Thyroid gland (tissue), 4 donors: ENCODE results near the gene SNX33. TPM values are rescaled to one million over a fixed set of nuclear protein-coding genes. Genes with fewer than 3 reads are reported as not detected.
A peak's percentile ranks its signal among the peaks of the same experiment; 100 is the strongest.
"Not testable (repeated sequence)": the region's sequence is repeated elsewhere in the genome, so short reads cannot be mapped to it uniquely, and the experiment has no call there.

Source experiments
- DNase-seq, 2 donors: peaks; one replicate each; pipeline ENCODE4 v3.0.0-alpha.2; 2019
- H3K27ac ChIP-seq, 3 donors: fragments of 200-600 bp; sonication (generic); 1 replicate in 2 of 3; 2 replicates in 1 of 3; pipeline ENCODE4 v1.5.1; 2016 to 2019; ENCODE audit warnings: mild to moderate bottlenecking in 1 of 3, moderate library complexity in 1 of 3
- H3K27me3 ChIP-seq: fragments of 200-600 bp; sonication (generic); one replicate; pipeline ENCODE4 v1.5.1; 2019
- H3K36me3 ChIP-seq, 2 donors: fragments of 200-600 bp; sonication (generic); one replicate each; pipeline ENCODE4 v1.5.1; 2016 to 2019
- H3K4me1 ChIP-seq, 2 donors: fragments of 200-600 bp; sonication (generic); one replicate each; pipeline ENCODE4 v1.5.1; 2017 to 2019
- H3K4me3 ChIP-seq, 3 donors: fragments of 200-600 bp; sonication (generic); replicated peaks in 1 of 3; 1 replicate in 2 of 3; 2 replicates in 1 of 3; pipeline ENCODE4 v1.5.1; 2016; ENCODE audit warnings: mild to moderate bottlenecking in 1 of 3
- H3K9me3 ChIP-seq: fragments of 200-600 bp; sonication (generic); one replicate; pipeline ENCODE4 v1.5.1; 2017
- POLR2A ChIP-seq, 2 donors: fragments of 450-650 bp; IDR thresholded peaks; one replicate each; pipeline ENCODE4 v1.6.1; 2017; ENCODE audit warnings: antibody characterized with exemption in 2 of 2, mild to moderate bottlenecking in 2 of 2, moderate library complexity in 1 of 2
- WGBS, 2 donors: methylation state at CpG; one replicate each; pipeline ENCODE4 v1.1.5; 2017; 5-methylcytosine and 5-hydroxymethylcytosine counted together
- intact Hi-C: fragments of 100-400 bp; cut with DNase I; formaldehyde crosslinking; loops from one replicate; pipeline ENCODE4 v1.15.1; 2023
- total RNA-seq, 4 donors: library from RNA; depleted of rRNA; stranded (reverse); fragments of >200 nt; gene quantifications; one replicate each; pipeline ENCODE4 v1.2.3, GENCODE V29; 2016
- TF ChIP-seq, protein P1 (sequence below), 6 experiments: fragments of 200-600 bp in 3 of 6; fragments of 450-650 bp in 3 of 6; sonication (generic) in 3 of 6; IDR thresholded peaks; one replicate each; pipeline ENCODE4 v1.5.1; 2016 to 2019; ENCODE audit warnings: antibody characterized with exemption in 6 of 6, mild to moderate bottlenecking in 2 of 6, inconsistent platforms in 1 of 6, moderate library complexity in 1 of 6

The SNX33 gene
- total RNA-seq, 4 donors from 2014 or later = 22.8 to 28.7 (median 26.5) TPM

DNA sequence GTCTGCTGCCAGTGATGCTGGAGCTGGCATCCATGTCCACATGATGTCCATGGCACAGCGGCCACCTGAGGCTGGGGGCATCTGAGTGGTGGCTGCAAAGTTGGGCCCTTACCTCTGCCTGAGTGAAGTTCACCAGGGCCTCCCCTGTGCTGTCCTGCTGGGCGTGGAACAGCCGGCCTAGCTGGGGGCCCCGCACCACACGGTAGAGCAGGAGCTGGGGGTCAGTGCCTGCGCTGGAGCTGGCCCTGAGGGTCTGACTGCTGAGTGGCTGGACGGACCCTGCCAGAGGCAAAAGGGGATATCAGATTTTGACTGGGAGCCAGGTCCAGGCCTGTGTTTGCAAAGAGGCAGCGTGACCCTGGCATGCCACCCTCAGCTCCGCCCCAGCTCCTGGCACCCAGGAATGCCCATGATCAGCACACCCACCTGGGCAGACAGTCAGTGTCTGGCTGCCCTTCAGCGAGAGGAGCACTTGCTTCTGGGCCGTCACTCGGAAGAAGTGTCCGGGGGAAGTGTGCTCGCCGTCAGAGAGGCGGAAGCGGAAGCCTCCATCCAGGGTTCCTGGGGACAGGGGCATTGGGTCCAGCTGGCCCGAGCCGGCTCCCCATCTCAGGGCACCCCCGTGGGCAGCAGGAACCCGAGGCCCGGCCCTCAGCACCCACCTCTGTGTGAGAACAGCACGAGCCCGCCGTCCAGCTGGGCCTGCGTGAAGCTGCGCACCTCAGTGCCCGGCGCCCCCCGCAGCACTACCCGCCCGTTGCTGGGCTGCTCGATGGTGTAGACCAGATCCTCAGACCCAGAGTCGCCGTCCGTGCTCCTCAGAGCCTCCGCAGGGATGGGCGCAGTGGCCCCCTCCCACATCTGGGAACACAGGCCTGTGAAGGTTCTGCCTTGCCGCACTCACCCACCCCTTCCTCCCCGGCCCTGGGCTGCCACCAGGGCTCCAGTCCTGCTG is 34.7 kb downstream of the SNX33 start:
- DNase-seq = no peak
- no peak overlapping the region for H3K4me3 ChIP-seq
- H3K9me3 ChIP-seq = no peaks in the 10 kb centered on the region
- no peaks in the 10 kb centered on the region for H3K36me3 ChIP-seq
- WGBS, 2 donors = 86 to 96% methylated on average over 20 to 22 of the region's 40 CpGs
- H3K27ac ChIP-seq = no peak overlapping the region
- H3K4me1 ChIP-seq = peaks cover 4 to 7% of the 10 kb centered on the region in 2 donors
- no peak for TF ChIP-seq POLR2A (IDR thresholded peaks at IDR 0.05)
- TF ChIP-seq, protein P1, sequence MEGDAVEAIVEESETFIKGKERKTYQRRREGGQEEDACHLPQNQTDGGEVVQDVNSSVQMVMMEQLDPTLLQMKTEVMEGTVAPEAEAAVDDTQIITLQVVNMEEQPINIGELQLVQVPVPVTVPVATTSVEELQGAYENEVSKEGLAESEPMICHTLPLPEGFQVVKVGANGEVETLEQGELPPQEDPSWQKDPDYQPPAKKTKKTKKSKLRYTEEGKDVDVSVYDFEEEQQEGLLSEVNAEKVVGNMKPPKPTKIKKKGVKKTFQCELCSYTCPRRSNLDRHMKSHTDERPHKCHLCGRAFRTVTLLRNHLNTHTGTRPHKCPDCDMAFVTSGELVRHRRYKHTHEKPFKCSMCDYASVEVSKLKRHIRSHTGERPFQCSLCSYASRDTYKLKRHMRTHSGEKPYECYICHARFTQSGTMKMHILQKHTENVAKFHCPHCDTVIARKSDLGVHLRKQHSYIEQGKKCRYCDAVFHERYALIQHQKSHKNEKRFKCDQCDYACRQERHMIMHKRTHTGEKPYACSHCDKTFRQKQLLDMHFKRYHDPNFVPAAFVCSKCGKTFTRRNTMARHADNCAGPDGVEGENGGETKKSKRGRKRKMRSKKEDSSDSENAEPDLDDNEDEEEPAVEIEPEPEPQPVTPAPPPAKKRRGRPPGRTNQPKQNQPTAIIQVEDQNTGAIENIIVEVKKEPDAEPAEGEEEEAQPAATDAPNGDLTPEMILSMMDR (IDR thresholded peaks at IDR 0.05) = no peak
- intact Hi-C loops = loop anchor here (5.0 to 10.0 kb wide), 3 partner anchors 48 to 315 kb away; partner anchors contain the start of gene MAN2C1
- no peaks in the 10 kb centered on the region for H3K27me3 ChIP-seq

DNA sequence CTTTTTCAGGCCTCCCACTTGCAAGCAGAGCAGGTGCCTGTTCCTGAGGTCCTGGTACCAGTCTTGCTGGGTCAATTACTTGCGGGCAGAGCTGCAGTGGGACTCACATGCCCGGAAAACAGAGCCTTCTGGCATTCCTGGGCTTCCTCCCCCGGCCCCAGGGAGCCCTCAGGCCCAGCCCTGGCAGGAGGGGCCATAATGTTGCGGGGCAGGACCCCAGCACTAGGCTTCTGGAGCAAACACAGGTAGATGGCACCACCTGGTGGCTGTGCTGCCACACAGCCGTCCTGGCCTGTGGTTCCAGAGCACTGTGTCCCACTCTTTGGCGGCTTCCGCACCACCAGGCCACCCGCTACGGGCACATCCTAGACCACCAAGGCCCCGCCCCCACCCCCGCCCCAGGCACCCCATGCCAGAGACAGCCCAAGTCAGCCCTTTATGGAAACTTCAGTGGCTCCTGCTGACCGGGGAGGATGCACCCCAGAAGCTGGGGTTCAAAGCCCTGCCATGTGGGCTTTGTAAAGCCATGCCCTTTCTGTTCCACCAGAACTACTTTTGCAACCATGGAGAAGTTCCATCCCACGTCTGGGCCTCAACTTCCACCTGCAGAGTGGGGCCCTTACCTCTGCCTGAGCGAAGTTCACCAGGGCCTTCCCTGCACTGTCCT is 36.1 kb downstream of the SNX33 start:
- not testable (repeated sequence) for H3K36me3 ChIP-seq, H3K4me1 ChIP-seq, H3K9me3 ChIP-seq, H3K4me3 ChIP-seq, H3K27ac ChIP-seq, H3K27me3 ChIP-seq
- TF ChIP-seq, protein P1 (IDR thresholded peaks at IDR 0.05) = peak; percentile 35 to 91 (median 80)
- peak; percentile 60 to 67 for DNase-seq
- WGBS, 2 donors = 13 to 17% methylated on average over 8 to 10 of the region's 14 CpGs
- intact Hi-C loops = loop anchor here (5.0 to 10.0 kb wide), 3 partner anchors 49 to 316 kb away; partner anchors contain the start of gene MAN2C1

DNA sequence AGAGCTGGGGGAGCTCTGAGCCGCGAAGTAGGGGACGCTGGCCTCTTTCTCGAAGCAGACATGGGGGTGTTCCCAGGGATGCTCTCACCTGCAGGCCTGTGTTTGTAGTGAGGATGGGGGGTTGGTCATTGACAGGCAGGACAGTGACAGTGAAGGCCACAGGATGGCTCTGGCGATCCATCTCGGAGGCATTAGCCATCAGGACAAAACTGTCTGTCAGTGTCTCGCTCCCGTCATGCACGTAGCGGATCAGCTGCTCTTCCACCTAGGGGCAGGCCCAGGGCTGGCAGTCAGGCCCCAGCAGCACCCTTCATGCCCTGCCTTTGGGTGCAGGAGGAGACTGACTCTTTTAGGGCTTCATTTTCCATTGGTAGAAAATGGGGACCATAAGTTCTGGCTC is 36.9 kb downstream of the SNX33 start:
- TF ChIP-seq POLR2A (IDR thresholded peaks at IDR 0.05) = no peak
- TF ChIP-seq, protein P1 (IDR thresholded peaks at IDR 0.05) = no peak
- no peaks in the 10 kb centered on the region for H3K27me3 ChIP-seq
- intact Hi-C loops = loop anchor here (5.0 to 10.0 kb wide), 4 partner anchors 50 to 317 kb away; partner anchors contain the start of gene MAN2C1
- H3K27ac ChIP-seq = no peak overlapping the region
- H3K4me1 ChIP-seq = peaks cover 4 to 7% of the 10 kb centered on the region in 2 donors
- no peaks in the 10 kb centered on the region for H3K9me3 ChIP-seq
- WGBS, 2 donors = 87 to 89% methylated on average over 10 of the region's 10 CpGs
- H3K36me3 ChIP-seq = no peaks in the 10 kb centered on the region
- no peak for DNase-seq
- no peak overlapping the region for H3K4me3 ChIP-seq

DNA sequence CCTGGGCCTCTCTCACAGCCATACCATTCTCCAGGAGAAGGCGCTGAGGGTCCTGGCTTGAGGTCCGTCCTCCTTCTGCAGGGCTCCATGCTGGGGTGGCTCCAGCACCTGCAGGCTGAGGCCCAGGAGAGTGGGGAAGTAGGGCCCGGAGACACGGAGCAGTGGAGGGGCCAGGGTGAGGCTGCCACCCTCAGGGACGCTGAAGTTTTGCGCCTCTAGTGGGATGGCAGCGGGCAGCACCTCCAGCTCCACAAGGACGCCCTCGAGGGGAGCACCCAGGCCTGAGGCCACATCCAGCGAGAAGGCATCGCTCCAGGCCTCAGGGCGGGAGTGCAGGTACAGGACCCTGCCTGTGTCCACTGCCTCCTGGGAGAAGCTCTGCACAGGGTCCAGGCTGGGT is 37.5 kb downstream of the SNX33 start:
- no peak for DNase-seq
- TF ChIP-seq, protein P1 (IDR thresholded peaks at IDR 0.05) = no peak
- no peak for TF ChIP-seq POLR2A (IDR thresholded peaks at IDR 0.05)
- H3K36me3 ChIP-seq = no peaks in the 10 kb centered on the region
- WGBS, 2 donors = 73 to 87% methylated on average over 5 to 8 of the region's 12 CpGs
- no peak overlapping the region for H3K4me3 ChIP-seq
- intact Hi-C loops = loop anchor here (5.0 to 10.0 kb wide), 3 partner anchors 50 to 180 kb away; no protein-coding TSS in a partner anchor
- no peak overlapping the region for H3K27ac ChIP-seq
- H3K27me3 ChIP-seq = no peaks in the 10 kb centered on the region
- no peaks in the 10 kb centered on the region for H3K9me3 ChIP-seq
- H3K4me1 ChIP-seq = peaks cover 4 to 7% of the 10 kb centered on the region in 2 donors
